SK-N-SH treated with all-trans-retinoic acid at 6 μM for 48 hours (cell line): ENCODE results near the gene HOOK1.

Experiments used
- ARNTL ChIP-seq: fragments of 450-650 bp; formaldehyde crosslinking; IDR thresholded peaks from 2 replicates; pipeline ENCODE4 v1.5.0; 2020; ENCODE audit warnings: low read depth, mild to moderate bottlenecking, moderate library complexity, borderline replicate concordance
- CSDC2 ChIP-seq: fragments of 250-450 bp; sonication (Bioruptor Pico); IDR thresholded peaks from 2 replicates; pipeline ENCODE4 v1.5.0; 2020; ENCODE audit warnings: mild to moderate bottlenecking, moderate library complexity
- OSR1 ChIP-seq: fragments of 250-450 bp; sonication (Bioruptor Pico); IDR thresholded peaks from 2 replicates; pipeline ENCODE4 v1.8.0; 2022; ENCODE audit warnings: moderate library complexity, mild to moderate bottlenecking, inconsistent platforms
- PPARA ChIP-seq: fragments of 250-450 bp; sonication (Bioruptor Pico); IDR thresholded peaks from 2 replicates; pipeline ENCODE4 v1.5.0; 2020; ENCODE audit warnings: mild to moderate bottlenecking, borderline replicate concordance
- ZFP3 ChIP-seq: fragments of 250-450 bp; sonication (Bioruptor Pico); IDR thresholded peaks from 2 replicates; pipeline ENCODE4 v1.5.0; 2020; ENCODE audit warnings: mild to moderate bottlenecking, moderate library complexity
- ZNF70 ChIP-seq: fragments of 450-650 bp; formaldehyde crosslinking; IDR thresholded peaks from 2 replicates; pipeline ENCODE4 v1.5.0; 2020; ENCODE audit warnings: mild to moderate bottlenecking, moderate library complexity
- ZNF8 ChIP-seq: fragments of 450-650 bp; formaldehyde crosslinking; IDR thresholded peaks from 2 replicates; pipeline ENCODE4 v1.5.0; 2020; ENCODE audit warnings: mild to moderate bottlenecking, moderate library complexity
- TF ChIP-seq, protein P1 (sequence below): fragments of 250-450 bp; sonication (Bioruptor Pico); IDR thresholded peaks from 2 replicates; pipeline ENCODE4 v1.5.1; 2021; ENCODE audit warnings: mild to moderate bottlenecking, moderate library complexity
- TF ChIP-seq, protein P2 (sequence below): fragments of 250-450 bp; sonication (Bioruptor Pico); IDR thresholded peaks from 2 replicates; pipeline ENCODE4 v1.8.0; 2021; ENCODE audit warnings: low read depth, mild to moderate bottlenecking, moderate library complexity, borderline replicate concordance
- TF ChIP-seq, protein P3 (sequence below): fragments of 250-450 bp; sonication (Bioruptor Pico); IDR thresholded peaks from 2 replicates; pipeline ENCODE4 v1.8.0; 2020; ENCODE audit warnings: mild to moderate bottlenecking, moderate library complexity, borderline replicate concordance

DNA sequence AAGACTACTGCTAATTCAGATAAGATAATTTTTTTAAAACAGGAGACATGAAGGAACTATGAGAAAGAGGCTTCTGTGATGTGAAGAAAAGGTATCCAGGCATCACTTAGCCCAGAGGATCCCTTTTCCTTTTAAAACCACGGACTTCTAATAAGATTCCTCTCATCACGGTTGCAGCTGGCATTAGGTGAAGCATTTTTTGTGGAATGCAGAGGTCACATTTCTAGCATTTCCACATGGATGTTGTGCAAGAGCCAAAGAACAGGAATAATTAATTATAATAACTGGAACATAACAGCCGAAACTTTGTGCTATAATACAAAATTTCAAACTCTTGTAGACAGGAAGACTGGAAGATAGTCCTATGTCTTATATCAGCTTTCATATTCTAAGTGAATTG, 84.2 kb downstream of the HOOK1 start:
- no peak for TF ChIP-seq PPARA (CRISPR knock-in tag)
- TF ChIP-seq, protein P1, sequence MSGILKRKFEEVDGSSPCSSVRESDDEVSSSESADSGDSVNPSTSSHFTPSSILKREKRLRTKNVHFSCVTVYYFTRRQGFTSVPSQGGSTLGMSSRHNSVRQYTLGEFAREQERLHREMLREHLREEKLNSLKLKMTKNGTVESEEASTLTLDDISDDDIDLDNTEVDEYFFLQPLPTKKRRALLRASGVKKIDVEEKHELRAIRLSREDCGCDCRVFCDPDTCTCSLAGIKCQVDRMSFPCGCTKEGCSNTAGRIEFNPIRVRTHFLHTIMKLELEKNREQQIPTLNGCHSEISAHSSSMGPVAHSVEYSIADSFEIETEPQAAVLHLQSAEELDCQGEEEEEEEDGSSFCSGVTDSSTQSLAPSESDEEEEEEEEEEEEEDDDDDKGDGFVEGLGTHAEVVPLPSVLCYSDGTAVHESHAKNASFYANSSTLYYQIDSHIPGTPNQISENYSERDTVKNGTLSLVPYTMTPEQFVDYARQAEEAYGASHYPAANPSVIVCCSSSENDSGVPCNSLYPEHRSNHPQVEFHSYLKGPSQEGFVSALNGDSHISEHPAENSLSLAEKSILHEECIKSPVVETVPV: no peak
- TF ChIP-seq ARNTL: no peak
- no peak for TF ChIP-seq ZNF70 (CRISPR knock-in tag)
- TF ChIP-seq ZNF8: no peak
- TF ChIP-seq, protein P2, sequence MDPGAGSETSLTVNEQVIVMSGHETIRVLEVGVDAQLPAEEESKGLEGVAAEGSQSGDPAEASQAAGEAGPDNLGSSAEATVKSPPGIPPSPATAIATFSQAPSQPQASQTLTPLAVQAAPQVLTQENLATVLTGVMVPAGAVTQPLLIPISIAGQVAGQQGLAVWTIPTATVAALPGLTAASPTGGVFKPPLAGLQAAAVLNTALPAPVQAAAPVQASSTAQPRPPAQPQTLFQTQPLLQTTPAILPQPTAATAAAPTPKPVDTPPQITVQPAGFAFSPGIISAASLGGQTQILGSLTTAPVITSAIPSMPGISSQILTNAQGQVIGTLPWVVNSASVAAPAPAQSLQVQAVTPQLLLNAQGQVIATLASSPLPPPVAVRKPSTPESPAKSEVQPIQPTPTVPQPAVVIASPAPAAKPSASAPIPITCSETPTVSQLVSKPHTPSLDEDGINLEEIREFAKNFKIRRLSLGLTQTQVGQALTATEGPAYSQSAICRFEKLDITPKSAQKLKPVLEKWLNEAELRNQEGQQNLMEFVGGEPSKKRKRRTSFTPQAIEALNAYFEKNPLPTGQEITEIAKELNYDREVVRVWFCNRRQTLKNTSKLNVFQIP (CRISPR knock-in tag): no peak
- TF ChIP-seq, protein P3, sequence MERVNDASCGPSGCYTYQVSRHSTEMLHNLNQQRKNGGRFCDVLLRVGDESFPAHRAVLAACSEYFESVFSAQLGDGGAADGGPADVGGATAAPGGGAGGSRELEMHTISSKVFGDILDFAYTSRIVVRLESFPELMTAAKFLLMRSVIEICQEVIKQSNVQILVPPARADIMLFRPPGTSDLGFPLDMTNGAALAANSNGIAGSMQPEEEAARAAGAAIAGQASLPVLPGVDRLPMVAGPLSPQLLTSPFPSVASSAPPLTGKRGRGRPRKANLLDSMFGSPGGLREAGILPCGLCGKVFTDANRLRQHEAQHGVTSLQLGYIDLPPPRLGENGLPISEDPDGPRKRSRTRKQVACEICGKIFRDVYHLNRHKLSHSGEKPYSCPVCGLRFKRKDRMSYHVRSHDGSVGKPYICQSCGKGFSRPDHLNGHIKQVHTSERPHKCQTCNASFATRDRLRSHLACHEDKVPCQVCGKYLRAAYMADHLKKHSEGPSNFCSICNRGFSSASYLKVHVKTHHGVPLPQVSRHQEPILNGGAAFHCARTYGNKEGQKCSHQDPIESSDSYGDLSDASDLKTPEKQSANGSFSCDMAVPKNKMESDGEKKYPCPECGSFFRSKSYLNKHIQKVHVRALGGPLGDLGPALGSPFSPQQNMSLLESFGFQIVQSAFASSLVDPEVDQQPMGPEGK: no peak
- no peak for TF ChIP-seq CSDC2 (CRISPR knock-in tag)
- no peak for TF ChIP-seq OSR1 (CRISPR knock-in tag)
- TF ChIP-seq ZFP3: no peak
